HepG2 (cell line): ENCODE data around the gene SPRTN. TPM values are rescaled to one million over a fixed set of nuclear protein-coding genes. Genes with fewer than 3 reads are reported as not detected.

Experiments used
- ATF1 ChIP-seq: IDR thresholded peaks from 2 replicates; pipeline ENCODE4 v1.6.1; 2016; ENCODE audit warnings: mild to moderate bottlenecking, control low read depth
- CAMTA2 ChIP-seq: sonication (generic); formaldehyde crosslinking; IDR thresholded peaks from 2 replicates; pipeline ENCODE4 v1.4.0; 2020; ENCODE audit warnings: mild to moderate bottlenecking, missing genetic modification reagents, borderline replicate concordance
- CEBPG ChIP-seq: IDR thresholded peaks from 2 replicates; pipeline ENCODE4 v1.6.1; 2016
- CREBL2 ChIP-seq: sonication (generic); formaldehyde crosslinking; IDR thresholded peaks from 2 replicates; pipeline ENCODE4 v1.8.1; 2023; ENCODE audit warnings: missing genetic modification reagents, mild to moderate bottlenecking, borderline replicate concordance
- DMTF1 ChIP-seq: sonication (generic); formaldehyde crosslinking; IDR thresholded peaks from 2 replicates; pipeline ENCODE4 v1.4.0; 2020; ENCODE audit warnings: mild to moderate bottlenecking, missing genetic modification reagents
- ETV5 ChIP-seq: IDR thresholded peaks from 2 replicates; pipeline ENCODE4 v1.6.1; 2018; ENCODE audit warnings: missing biosample characterization, missing genetic modification reagents, inconsistent platforms, borderline replicate concordance
- FOXO1 ChIP-seq: sonication (generic); formaldehyde crosslinking; IDR thresholded peaks from 2 replicates; pipeline ENCODE4 v1.4.0; 2020; ENCODE audit warnings: missing genetic modification reagents
- HBP1 ChIP-seq: IDR thresholded peaks from 2 replicates; pipeline ENCODE4 v1.6.1; 2016; ENCODE audit warnings: low read depth, control low read depth
- MAFK ChIP-seq, 2 experiments: IDR thresholded peaks in 1 of 2; conservative IDR thresholded peaks in 1 of 2; 2 replicates each; pipeline ENCODE4 v1.6.1; 2011; ENCODE audit warnings: improper control_type of control experiment in 2 of 2, low read length in 2 of 2
- NFE2L2 ChIP-seq: fragments of 150-350 bp; IDR thresholded peaks from 2 replicates; pipeline ENCODE4 v1.6.1; 2014; ENCODE audit warnings: low read length
- UBTF ChIP-seq: sonication (generic); formaldehyde crosslinking; IDR thresholded peaks from 2 replicates; pipeline ENCODE4 v1.4.0; 2020; ENCODE audit warnings: mild to moderate bottlenecking, missing genetic modification reagents
- ZFX ChIP-seq: sonication (generic); formaldehyde crosslinking; IDR thresholded peaks from 2 replicates; pipeline ENCODE4 v1.4.0; 2020; ENCODE audit warnings: mild to moderate bottlenecking, low read depth, missing genetic modification reagents, moderate library complexity
- ZNF20 ChIP-seq: sonication (generic); formaldehyde crosslinking; IDR thresholded peaks from 2 replicates; pipeline ENCODE4 v1.4.0; 2020; ENCODE audit warnings: mild to moderate bottlenecking, moderate library complexity, missing genetic modification reagents
- ZNF230 ChIP-seq: sonication (generic); formaldehyde crosslinking; IDR thresholded peaks from 2 replicates; pipeline ENCODE4 v1.4.0; 2020; ENCODE audit warnings: mild to moderate bottlenecking, missing genetic modification reagents
- ZNF350 ChIP-seq: sonication (generic); formaldehyde crosslinking; IDR thresholded peaks from 2 replicates; pipeline ENCODE4 v1.4.0; 2020; ENCODE audit warnings: mild to moderate bottlenecking, low read depth, missing genetic modification reagents, borderline replicate concordance
- ZNF639 ChIP-seq: conservative IDR thresholded peaks from 2 replicates; pipeline ENCODE4 v1.6.1; 2018; ENCODE audit warnings: missing genetic modification reagents
- ZNF800 ChIP-seq: sonication (generic); formaldehyde crosslinking; IDR thresholded peaks from 2 replicates; pipeline ENCODE4 v1.4.0; 2020; ENCODE audit warnings: missing genetic modification reagents
- polyA plus RNA-seq, 8 experiments: library from polyadenylated mRNA; depleted of rRNA in 3 of 8; stranded (reverse) in 7 of 8; unstranded in 1 of 8; fragments of >200 nt; fragmentation: Illumina TruSeq in 4 of 8; extraction: Trizol in 4 of 8; gene quantifications; 2 replicates each; pipeline versions ENCODE4 v1.2.1 to v1.2.3, GENCODE V29; 2011 to 2016; ENCODE audit warnings: low read depth in 4 of 8, missing spikeins in 1 of 8, mixed read lengths in 1 of 8; ENCODE audit not compliant: insufficient read depth in 1 of 8
- total RNA-seq, 5 experiments: library from RNA; depleted of rRNA; stranded (reverse); fragments of >200 nt; fragmentation: Illumina TruSeq; extraction: Trizol; gene quantifications; 2 replicates each; pipeline ENCODE4 v1.2.3, GENCODE V29; 2016; ENCODE audit warnings: low read depth in 1 of 5

SPRTN gene
- total and polyA plus RNA-seq, 2 of the 13 experiments (the other 11 are each of a cell fraction or from before 2014, with no cell fraction given) = 4.2 to 15.2 TPM

GRCh38 chr1:231337472-231338269 is 422 bp upstream of the SPRTN start, which contains the start of gene EXOC8 (continued):
- TF ChIP-seq HBP1 (0 out of 2 replicates have a peak, but pooled peaks have one; percentile 17), ZNF350 (CRISPR knock-in tag) (peak; percentile 80; the same call in 1 of the 2 replicates), CEBPG (CRISPR knock-in tag) (0 out of 2 replicates have a peak, but pooled peaks have one; percentile 33), ZNF639 (CRISPR knock-in tag) (peak; percentile 54; the same call in 1 of the 2 replicates), UBTF (peak; percentile 78), FOXO1 (CRISPR knock-in tag) (peak; percentile 53; the same call in 1 of the 2 replicates), NFE2L2 (no peak), ZNF20 (0 out of 2 replicates have a peak, but pooled peaks have one; percentile 54), ZNF800 (0 out of 2 replicates have a peak, but pooled peaks have one; percentile 12), CREBL2 (CRISPR knock-in tag) (peak; percentile 41; the same call in 1 of the 2 replicates), ATF1 (CRISPR knock-in tag) (peak; percentile 70), MAFK (conservative IDR thresholded peaks at IDR 0.05 in 1 of 2, IDR thresholded peaks at IDR 0.05 in 1 of 2; ENCODE audit: low read length in 2 of 2) (peak; percentile 95 to 99), ZFX (peak; percentile 65), CAMTA2 (peak; percentile 88), ETV5 (CRISPR knock-in tag) (peak; percentile 42; the same call in 1 of the 2 replicates), DMTF1 (CRISPR knock-in tag) (no peak), ZNF230 (CRISPR knock-in tag) (no peak)
